Stomach smooth muscle (tissue), 2 donors: ENCODE measurements around the gene DCPS.
"Not testable (repeated sequence)": the region's sequence is repeated elsewhere in the genome, so short reads cannot be mapped to it uniquely, and the experiment has no call there.

Experiments
- H3K27ac ChIP-seq: one replicate; pipeline ENCODE4 v1.7.0; 2013; ENCODE audit warnings: mild to moderate bottlenecking, low read length, inconsistent platforms
- H3K27me3 ChIP-seq, 2 donors: one replicate each; pipeline ENCODE4 v1.7.0; 2013; ENCODE audit warnings: low read length in 2 of 2; ENCODE audit not compliant: insufficient read depth in 2 of 2, control insufficient read depth in 1 of 2
- H3K36me3 ChIP-seq, 2 donors: one replicate each; pipeline ENCODE4 v1.7.0; 2013; ENCODE audit warnings: low read length in 2 of 2; ENCODE audit not compliant: control insufficient read depth in 2 of 2, insufficient read depth in 2 of 2
- H3K4me1 ChIP-seq: one replicate; pipeline ENCODE4 v1.7.0; 2013; ENCODE audit warnings: low read length; ENCODE audit not compliant: control insufficient read depth, insufficient read depth
- H3K4me3 ChIP-seq, 2 donors: one replicate each; pipeline ENCODE4 v1.7.0; 2013; ENCODE audit warnings: low read length in 2 of 2
- H3K9ac ChIP-seq, 2 donors: one replicate each; pipeline ENCODE4 v1.7.0; 2013; ENCODE audit warnings: low read length in 2 of 2, mild to moderate bottlenecking in 1 of 2
- H3K9me3 ChIP-seq, 2 donors: one replicate each; pipeline ENCODE4 v1.7.0; 2013; ENCODE audit warnings: low read length in 2 of 2; ENCODE audit not compliant: control insufficient read depth in 2 of 2
- donor health status: healthy.
- donor health status: Pancreatic carcinoma.

The DCPS gene

GRCh38 chr11:126288237-126288636, 15.6 kb upstream of the DCPS start:
- no peaks in the 10 kb centered on the region for H3K9me3 ChIP-seq
- no peaks in the 10 kb centered on the region for H3K27me3 ChIP-seq
- H3K36me3 ChIP-seq, result peaks cover 20 to 35% of the 10 kb centered on the region in 2 donors

DNA sequence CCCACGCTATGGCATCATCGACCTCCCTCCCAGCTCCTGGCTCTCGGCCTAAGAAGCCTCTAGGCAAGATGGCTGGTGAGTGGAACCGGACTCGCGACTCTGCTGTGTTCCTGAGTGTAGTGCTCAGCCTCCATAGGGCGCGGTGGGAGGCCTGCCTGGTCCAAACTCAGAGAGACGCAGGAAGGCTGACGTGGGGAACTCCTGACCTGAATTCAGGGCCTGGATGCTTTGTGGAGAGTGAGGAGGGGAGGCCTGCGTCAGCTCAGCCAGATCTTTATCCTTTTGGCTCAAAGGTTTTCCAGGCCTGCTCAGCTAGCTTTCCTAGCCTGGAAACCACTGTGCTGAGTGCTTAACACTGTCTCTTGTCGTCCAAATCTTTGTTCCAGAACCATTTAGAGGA, 13.0 kb upstream of the DCPS start:
- H3K4me3 ChIP-seq, result no peak overlapping the region
- H3K4me1 ChIP-seq, result peaks cover 4% of the 10 kb centered on the region
- no peaks in the 10 kb centered on the region for H3K27me3 ChIP-seq
- H3K9me3 ChIP-seq, result no peaks in the 10 kb centered on the region
- no peak overlapping the region for H3K9ac ChIP-seq
- no peak overlapping the region for H3K27ac ChIP-seq
- peaks cover 30 to 47% of the 10 kb centered on the region in 2 donors for H3K36me3 ChIP-seq

More at GRCh38 chr11:126288237-126288636, 15.6 kb upstream of the DCPS start:
- no peak overlapping the region for H3K4me3 ChIP-seq
- no peak overlapping the region for H3K27ac ChIP-seq
- H3K4me1 ChIP-seq, result peaks cover 9% of the 10 kb centered on the region
- H3K9ac ChIP-seq, result no peak overlapping the region

DNA sequence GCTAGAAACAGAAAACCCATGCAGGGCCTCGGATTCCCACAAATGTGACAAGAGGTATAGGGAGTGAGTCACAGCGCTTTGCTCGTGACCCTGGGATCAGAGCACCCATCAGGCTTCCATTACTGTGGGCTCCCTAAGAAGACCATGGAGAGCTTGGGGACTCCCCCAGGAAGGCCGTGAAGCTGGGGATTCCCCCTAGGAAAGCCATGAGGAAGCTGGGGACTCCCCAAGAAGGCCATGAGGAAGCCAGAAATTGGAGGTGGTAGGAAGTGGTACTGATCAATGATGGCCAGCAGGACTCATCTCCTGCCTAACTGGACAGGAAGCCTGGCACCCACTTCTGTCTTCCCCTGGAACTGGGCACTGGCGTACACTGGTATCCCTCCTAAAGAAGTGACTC, 10.1 kb upstream of the DCPS start:
- peaks cover 29 to 42% of the 10 kb centered on the region in 2 donors for H3K36me3 ChIP-seq
- no peaks in the 10 kb centered on the region for H3K9me3 ChIP-seq
- H3K4me3 ChIP-seq, result no peak overlapping the region
- no peak overlapping the region for H3K9ac ChIP-seq
- no peak overlapping the region for H3K27ac ChIP-seq
- H3K4me1 ChIP-seq, result peaks cover 4% of the 10 kb centered on the region
- H3K27me3 ChIP-seq, result no peaks in the 10 kb centered on the region

- H3K4me3 ChIP-seq, result no peak overlapping the region
Measured at GRCh38 chr11:126297004-126297403, 6.9 kb upstream of the DCPS start.

GRCh38 chr11:126304457-126305075, 706 bp downstream of the DCPS start:
- peaks cover 14% of the 10 kb centered on the region for H3K4me1 ChIP-seq
- peaks cover 4% of the 10 kb centered on the region in 2 donors for H3K36me3 ChIP-seq
- peak overlapping the region; percentile 91 to 93 for H3K9ac ChIP-seq
- H3K27ac ChIP-seq, result peak overlapping the region; percentile 92
- H3K9me3 ChIP-seq, result no peaks in the 10 kb centered on the region
- H3K27me3 ChIP-seq, result no peaks in the 10 kb centered on the region
- H3K4me3 ChIP-seq, result peak overlapping the region; percentile 97 to 98

More at GRCh38 chr11:126297004-126297403, 6.9 kb upstream of the DCPS start:
- Histone ChIP-seq H3K9me3 (no peaks in the 10 kb centered on the region), H3K27me3 (no peaks in the 10 kb centered on the region), H3K9ac (no peak overlapping the region), H3K27ac (no peak overlapping the region), H3K36me3 (peaks cover 22 to 28% of the 10 kb centered on the region in 2 donors), H3K4me1 (no peaks in the 10 kb centered on the region)

DNA sequence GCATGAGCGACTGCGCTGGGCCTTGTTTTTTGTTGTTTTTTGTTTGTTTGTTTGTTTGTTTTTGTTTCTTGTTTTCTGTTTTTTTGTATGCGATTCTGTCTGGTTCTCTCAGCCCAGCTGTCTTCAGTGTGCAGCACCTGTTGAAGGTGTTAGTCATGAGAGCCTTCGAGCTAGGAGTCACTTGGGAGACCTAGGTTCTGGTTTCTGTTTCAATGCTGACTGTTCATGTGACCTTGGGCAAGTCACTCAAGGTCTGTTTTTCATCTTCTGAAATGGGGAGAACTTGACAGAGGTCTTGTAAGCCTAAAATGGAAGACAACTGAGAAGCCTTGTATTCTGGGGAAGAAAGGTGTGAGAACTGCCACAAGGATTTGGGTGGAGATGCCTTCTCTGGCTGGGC, 1.8 kb downstream of the DCPS start:
- Histone ChIP-seq H3K9me3 (no peaks in the 10 kb centered on the region), H3K27ac (no peak overlapping the region), H3K9ac (no peak overlapping the region), H3K4me1 (peaks cover 16% of the 10 kb centered on the region), H3K36me3 (peaks cover 0 to 4% of the 10 kb centered on the region in 2 donors), H3K4me3 (no peak overlapping the region), H3K27me3 (no peaks in the 10 kb centered on the region)

GRCh38 chr11:126307706-126308105, 3.8 kb downstream of the DCPS start:
- Histone ChIP-seq H3K27me3 (no peaks in the 10 kb centered on the region), H3K36me3 (peaks cover 0 to 7% of the 10 kb centered on the region in 2 donors), H3K9ac (no peak overlapping the region), H3K4me3 (no peak overlapping the region), H3K9me3 (no peaks in the 10 kb centered on the region), H3K27ac (no peak overlapping the region), H3K4me1 (peaks cover 22% of the 10 kb centered on the region)

DNA sequence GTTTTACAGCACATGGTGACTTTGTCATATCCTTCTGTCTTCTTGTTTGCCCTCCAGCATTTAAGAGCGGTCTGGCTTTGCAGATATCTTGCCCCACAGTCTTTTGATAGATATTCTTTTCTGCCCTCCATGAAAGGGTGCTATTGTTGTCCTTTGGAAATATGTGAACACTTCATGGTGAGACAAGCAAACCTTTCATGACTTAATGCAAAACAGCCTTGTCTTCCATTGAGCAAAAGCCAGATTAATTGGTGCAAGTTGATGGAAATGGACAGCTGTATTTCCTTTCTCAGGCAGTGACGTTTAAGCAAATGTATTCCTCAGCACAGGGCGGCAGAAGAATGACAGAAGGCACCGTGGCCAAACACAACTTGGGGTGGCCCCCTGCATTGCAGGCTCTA, 4.4 kb downstream of the DCPS start:
- no peaks in the 10 kb centered on the region for H3K9me3 ChIP-seq
- no peaks in the 10 kb centered on the region for H3K27me3 ChIP-seq
- no peak overlapping the region for H3K9ac ChIP-seq
- peaks cover 0 to 9% of the 10 kb centered on the region in 2 donors for H3K36me3 ChIP-seq
- peaks cover 22% of the 10 kb centered on the region for H3K4me1 ChIP-seq
- H3K27ac ChIP-seq, result no peak overlapping the region
- H3K4me3 ChIP-seq, result no peak overlapping the region

DNA sequence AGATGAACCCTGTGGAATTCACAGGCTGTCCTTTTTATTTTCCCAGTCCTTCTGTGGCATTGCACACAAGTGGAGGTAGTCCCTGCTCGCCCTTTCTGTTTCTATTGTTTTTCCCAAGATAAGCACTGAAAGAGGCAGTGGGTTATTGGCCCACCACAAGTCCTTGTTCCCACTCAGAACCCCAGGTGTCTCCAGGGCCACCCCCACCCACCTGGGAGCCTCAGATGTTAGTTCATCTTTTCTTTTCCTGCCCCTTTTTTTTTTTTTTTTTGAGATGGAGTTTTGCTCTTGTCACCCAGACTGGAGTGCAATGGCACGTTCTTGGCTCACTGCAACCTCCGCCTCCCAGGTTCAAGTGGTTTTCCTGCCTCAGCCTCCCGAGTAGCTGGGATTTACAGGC, 4.9 kb downstream of the DCPS start:
- not testable (repeated sequence) for H3K27ac ChIP-seq, H3K27me3 ChIP-seq, H3K4me3 ChIP-seq, H3K9ac ChIP-seq, H3K36me3 ChIP-seq, H3K9me3 ChIP-seq
- H3K4me1 ChIP-seq, result peaks cover 19% of the 10 kb centered on the region

- Histone ChIP-seq H3K4me3 (peak overlapping the region in 1 of 2 donors; percentile 29), H3K4me1 (peaks cover 8% of the 10 kb centered on the region), H3K27me3 (no peaks in the 10 kb centered on the region), H3K9ac (peak overlapping the region in 1 of 2 donors; percentile 36), H3K9me3 (no peaks in the 10 kb centered on the region), H3K36me3 (peaks cover 0 to 12% of the 10 kb centered on the region in 2 donors), H3K27ac (no peak overlapping the region)
Measured at GRCh38 chr11:126310200-126310991, 6.5 kb downstream of the DCPS start.

GRCh38 chr11:126310992-126311310, 7.1 kb downstream of the DCPS start:
- peak overlapping the region in 1 of 2 donors; percentile 36 for H3K9ac ChIP-seq
- H3K4me1 ChIP-seq, result peaks cover 8% of the 10 kb centered on the region
- no peak overlapping the region for H3K27ac ChIP-seq
- no peaks in the 10 kb centered on the region for H3K27me3 ChIP-seq
- no peak overlapping the region for H3K4me3 ChIP-seq
- no peaks in the 10 kb centered on the region for H3K9me3 ChIP-seq
- H3K36me3 ChIP-seq, result peaks cover 0 to 12% of the 10 kb centered on the region in 2 donors
